PC-3 (cell line): ENCODE results near the gene KIAA1210.
A peak's percentile ranks its signal among the peaks of the same experiment; 100 is the strongest.

Source experiments
- EZH2phosphoT487 ChIP-seq: fragments of 300-600 bp; sonication (generic); IDR thresholded peaks from 2 replicates; pipeline ENCODE4 v1.6.1; 2018; ENCODE audit warnings: mild to moderate bottlenecking, antibody characterized with exemption, low read length, borderline replicate concordance
- TF ChIP-seq, protein P1 (sequence below): fragments of 300-600 bp; sonication (generic); conservative IDR thresholded peaks from 2 replicates; pipeline ENCODE4 v1.5.1; 2017; ENCODE audit warnings: antibody characterized with exemption, low read depth, mild to moderate bottlenecking, low read length

DNA sequence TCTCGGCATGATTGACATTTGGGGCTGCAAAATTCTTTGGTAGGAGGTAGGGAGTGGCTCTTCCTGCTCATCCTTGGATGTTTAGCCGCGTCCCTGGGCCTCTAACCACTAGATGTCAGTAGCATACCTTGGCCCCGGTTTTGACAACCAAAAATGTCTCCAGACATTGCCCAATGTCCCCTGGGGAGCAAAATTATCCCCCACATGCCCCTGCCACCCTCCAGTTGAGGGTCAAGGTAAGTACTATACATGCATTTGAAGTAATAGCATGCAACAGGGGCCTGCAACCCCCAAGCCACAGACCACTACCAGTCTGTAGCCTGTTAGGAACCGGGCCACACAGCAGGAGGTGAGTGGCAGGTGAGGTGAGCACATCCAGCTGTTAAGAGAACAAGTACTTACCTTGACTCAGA lies 17.6 kb upstream of the KIAA1210 start:
- no peak for TF ChIP-seq EZH2phosphoT487
- TF ChIP-seq, protein P1, sequence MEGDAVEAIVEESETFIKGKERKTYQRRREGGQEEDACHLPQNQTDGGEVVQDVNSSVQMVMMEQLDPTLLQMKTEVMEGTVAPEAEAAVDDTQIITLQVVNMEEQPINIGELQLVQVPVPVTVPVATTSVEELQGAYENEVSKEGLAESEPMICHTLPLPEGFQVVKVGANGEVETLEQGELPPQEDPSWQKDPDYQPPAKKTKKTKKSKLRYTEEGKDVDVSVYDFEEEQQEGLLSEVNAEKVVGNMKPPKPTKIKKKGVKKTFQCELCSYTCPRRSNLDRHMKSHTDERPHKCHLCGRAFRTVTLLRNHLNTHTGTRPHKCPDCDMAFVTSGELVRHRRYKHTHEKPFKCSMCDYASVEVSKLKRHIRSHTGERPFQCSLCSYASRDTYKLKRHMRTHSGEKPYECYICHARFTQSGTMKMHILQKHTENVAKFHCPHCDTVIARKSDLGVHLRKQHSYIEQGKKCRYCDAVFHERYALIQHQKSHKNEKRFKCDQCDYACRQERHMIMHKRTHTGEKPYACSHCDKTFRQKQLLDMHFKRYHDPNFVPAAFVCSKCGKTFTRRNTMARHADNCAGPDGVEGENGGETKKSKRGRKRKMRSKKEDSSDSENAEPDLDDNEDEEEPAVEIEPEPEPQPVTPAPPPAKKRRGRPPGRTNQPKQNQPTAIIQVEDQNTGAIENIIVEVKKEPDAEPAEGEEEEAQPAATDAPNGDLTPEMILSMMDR = peak; percentile 74
